Vagina (tissue), 2 donors: ENCODE data around the gene PCNA. TPM values are rescaled to one million over a fixed set of nuclear protein-coding genes. Genes with fewer than 3 reads are reported as not detected.

Experiments
- DNase-seq, 2 donors: peaks; one replicate each; pipeline ENCODE4 v3.0.0-alpha.2; 2017; ENCODE audit errors: extremely low spot score in 2 of 2
- H3K27ac ChIP-seq: fragments of 200-600 bp; sonication (generic); one replicate; pipeline ENCODE4 v1.5.1; 2019
- H3K27me3 ChIP-seq: fragments of 200-600 bp; sonication (generic); one replicate; pipeline ENCODE4 v1.5.1; 2019
- H3K36me3 ChIP-seq, 2 donors: fragments of 200-600 bp; sonication (generic); one replicate each; pipeline ENCODE4 v1.5.1; 2017 to 2019
- H3K4me1 ChIP-seq: fragments of 200-600 bp; sonication (generic); one replicate; pipeline ENCODE4 v1.5.1; 2019
- H3K4me3 ChIP-seq, 2 donors: fragments of 200-600 bp; sonication (generic); 1 replicate in 1 of 2; 2 replicates in 1 of 2; pipeline ENCODE4 v1.5.1; 2016 to 2019
- H3K9me3 ChIP-seq: fragments of 200-600 bp; sonication (generic); one replicate; pipeline ENCODE4 v1.5.1; 2019
- POLR2A ChIP-seq, 2 donors: fragments of 450-650 bp; IDR thresholded peaks; one replicate each; pipeline ENCODE4 v1.6.1; 2017; ENCODE audit warnings: antibody characterized with exemption in 2 of 2, mild to moderate bottlenecking in 2 of 2, moderate library complexity in 2 of 2
- POLR2AphosphoS5 ChIP-seq, 2 donors: sonication (generic); formaldehyde crosslinking; IDR thresholded peaks; one replicate each; pipeline ENCODE4 v1.9.0; 2017; ENCODE audit warnings: antibody characterized with exemption in 2 of 2, mild to moderate bottlenecking in 2 of 2, low read depth in 1 of 2; ENCODE audit not compliant: insufficient read depth in 1 of 2
- intact Hi-C: fragments of 100-400 bp; cut with DNase I; formaldehyde crosslinking; loops from one replicate; pipeline ENCODE4 v1.15.1; 2023
- total RNA-seq: library from RNA; depleted of rRNA; stranded (reverse); fragments of >200 nt; gene quantifications from one replicate; pipeline ENCODE4 v1.2.3, GENCODE V29; 2016
- TF ChIP-seq, protein P1 (sequence below), 3 experiments: fragments of 450-650 bp in 2 of 3; fragments of 200-600 bp in 1 of 3; sonication (generic) in 1 of 3; IDR thresholded peaks; one replicate each; pipeline ENCODE4 v1.5.1; 2017 to 2019; ENCODE audit warnings: antibody characterized with exemption in 3 of 3, mild to moderate bottlenecking in 2 of 3, moderate library complexity in 2 of 3

Gene PCNA
- total RNA-seq, 1 donor from 2014 or later = 42.2 TPM

GRCh38 chr20:5160882-5161281 lies 41.1 kb upstream of the PCNA start:
- Histone ChIP-seq H3K36me3 (no peaks in the 10 kb centered on the region), H3K27me3 (no peaks in the 10 kb centered on the region), H3K4me1 (peaks cover 18% of the 10 kb centered on the region), H3K27ac (no peak overlapping the region), H3K9me3 (no peaks in the 10 kb centered on the region), H3K4me3 (no peak overlapping the region)
- intact Hi-C loops = no loop called here
- DNase-seq = no peak
- no peak for TF ChIP-seq POLR2A (IDR thresholded peaks at IDR 0.05)
- no peak for TF ChIP-seq POLR2AphosphoS5 (IDR thresholded peaks at IDR 0.05; ENCODE audit: insufficient read depth in 1 of 2, low read depth in 1 of 2)
- TF ChIP-seq, protein P1, sequence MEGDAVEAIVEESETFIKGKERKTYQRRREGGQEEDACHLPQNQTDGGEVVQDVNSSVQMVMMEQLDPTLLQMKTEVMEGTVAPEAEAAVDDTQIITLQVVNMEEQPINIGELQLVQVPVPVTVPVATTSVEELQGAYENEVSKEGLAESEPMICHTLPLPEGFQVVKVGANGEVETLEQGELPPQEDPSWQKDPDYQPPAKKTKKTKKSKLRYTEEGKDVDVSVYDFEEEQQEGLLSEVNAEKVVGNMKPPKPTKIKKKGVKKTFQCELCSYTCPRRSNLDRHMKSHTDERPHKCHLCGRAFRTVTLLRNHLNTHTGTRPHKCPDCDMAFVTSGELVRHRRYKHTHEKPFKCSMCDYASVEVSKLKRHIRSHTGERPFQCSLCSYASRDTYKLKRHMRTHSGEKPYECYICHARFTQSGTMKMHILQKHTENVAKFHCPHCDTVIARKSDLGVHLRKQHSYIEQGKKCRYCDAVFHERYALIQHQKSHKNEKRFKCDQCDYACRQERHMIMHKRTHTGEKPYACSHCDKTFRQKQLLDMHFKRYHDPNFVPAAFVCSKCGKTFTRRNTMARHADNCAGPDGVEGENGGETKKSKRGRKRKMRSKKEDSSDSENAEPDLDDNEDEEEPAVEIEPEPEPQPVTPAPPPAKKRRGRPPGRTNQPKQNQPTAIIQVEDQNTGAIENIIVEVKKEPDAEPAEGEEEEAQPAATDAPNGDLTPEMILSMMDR (IDR thresholded peaks at IDR 0.05) = no peak

DNA sequence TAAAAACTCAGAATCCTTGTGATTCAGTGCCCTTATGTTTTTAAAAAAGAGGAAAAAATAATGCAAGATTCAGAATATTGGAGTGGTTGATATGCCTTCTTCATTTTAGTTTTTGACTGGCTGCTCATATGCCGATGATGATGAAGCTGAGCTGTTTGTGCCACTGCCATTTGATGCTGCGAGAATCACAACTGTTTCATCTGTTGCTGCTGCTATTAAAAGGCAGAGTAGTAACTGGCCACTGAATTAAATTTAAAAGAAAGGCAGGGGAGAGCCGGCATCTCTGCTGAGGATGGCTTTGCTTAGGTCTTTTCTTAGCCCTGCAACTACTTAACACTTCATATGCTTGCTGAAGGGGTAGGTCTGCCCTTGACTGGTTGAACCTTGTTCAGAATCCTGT lies 40.2 kb upstream of the PCNA start:
- intact Hi-C loops = no loop called here
- peaks cover 17% of the 10 kb centered on the region for H3K4me1 ChIP-seq
- no peaks in the 10 kb centered on the region for H3K9me3 ChIP-seq
- no peaks in the 10 kb centered on the region for H3K27me3 ChIP-seq
- no peaks in the 10 kb centered on the region for H3K36me3 ChIP-seq
- TF ChIP-seq POLR2A (IDR thresholded peaks at IDR 0.05) (no peak), POLR2AphosphoS5 (IDR thresholded peaks at IDR 0.05; ENCODE audit: insufficient read depth in 1 of 2, low read depth in 1 of 2) (no peak)
- TF ChIP-seq, protein P1 (IDR thresholded peaks at IDR 0.05) = no peak
- DNase-seq = no peak
- no peak overlapping the region for H3K27ac ChIP-seq
- no peak overlapping the region for H3K4me3 ChIP-seq

- Histone ChIP-seq H3K27me3 (no peaks in the 10 kb centered on the region), H3K4me3 (no peak overlapping the region), H3K27ac (no peak overlapping the region), H3K4me1 (peaks cover 24% of the 10 kb centered on the region), H3K9me3 (no peaks in the 10 kb centered on the region), H3K36me3 (no peaks in the 10 kb centered on the region)
- TF ChIP-seq, protein P1 (IDR thresholded peaks at IDR 0.05) = no peak
- no peak for TF ChIP-seq POLR2A (IDR thresholded peaks at IDR 0.05)
- TF ChIP-seq POLR2AphosphoS5 (IDR thresholded peaks at IDR 0.05; ENCODE audit: insufficient read depth in 1 of 2, low read depth in 1 of 2) = no peak
- intact Hi-C loops = no loop called here
- no peak for DNase-seq
Observed at GRCh38 chr20:5156675-5157448, 37.1 kb upstream of the PCNA start.

DNA sequence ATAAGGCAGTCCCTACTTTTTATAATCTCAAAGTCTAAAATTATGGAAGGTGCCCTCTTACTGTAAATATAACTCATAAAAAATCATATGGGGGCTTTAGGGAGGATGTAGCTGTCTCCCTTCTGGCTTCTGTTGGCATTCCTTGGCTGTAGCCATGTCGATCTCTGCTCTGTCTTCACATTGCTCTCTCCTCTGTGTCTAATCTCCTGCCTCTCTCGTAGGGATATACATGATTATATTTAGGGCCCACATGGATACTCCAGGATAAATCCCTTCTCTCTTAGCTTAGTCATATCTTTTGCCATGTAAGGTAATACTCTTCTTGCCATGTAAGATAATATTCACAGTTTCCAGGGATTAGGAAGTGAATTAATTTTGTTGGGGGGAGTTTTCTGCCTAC lies 35.6 kb upstream of the PCNA start:
- Histone ChIP-seq H3K4me1 (peaks cover 31% of the 10 kb centered on the region), H3K27ac (no peak overlapping the region), H3K4me3 (no peak overlapping the region), H3K36me3 (no peaks in the 10 kb centered on the region), H3K27me3 (no peaks in the 10 kb centered on the region), H3K9me3 (no peaks in the 10 kb centered on the region)
- TF ChIP-seq, protein P1 (IDR thresholded peaks at IDR 0.05) = no peak
- no peak for TF ChIP-seq POLR2AphosphoS5 (IDR thresholded peaks at IDR 0.05; ENCODE audit: insufficient read depth in 1 of 2, low read depth in 1 of 2)
- no peak for TF ChIP-seq POLR2A (IDR thresholded peaks at IDR 0.05)
- intact Hi-C loops = no loop called here
- no peak for DNase-seq

DNA sequence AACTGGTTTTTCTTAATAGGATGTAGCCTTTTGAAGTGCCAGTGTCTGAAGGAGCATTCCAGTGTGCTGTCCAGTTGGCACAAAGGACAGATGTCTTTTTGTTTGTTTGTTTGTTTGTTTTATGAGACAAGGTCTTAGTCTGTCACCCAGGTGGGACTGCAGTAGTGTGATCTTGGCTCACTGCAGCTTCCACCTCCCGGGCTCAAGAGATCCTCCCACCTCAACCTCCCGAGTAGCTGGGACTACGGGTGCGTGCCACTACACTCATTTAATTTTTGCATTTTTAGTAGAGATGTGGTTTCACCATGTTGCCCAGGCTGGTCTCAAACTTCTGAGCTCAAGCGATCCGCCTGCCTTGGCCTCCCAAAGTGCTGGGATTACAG lies 34.8 kb upstream of the PCNA start:
- H3K27ac ChIP-seq = no peak overlapping the region

More for the DNA sequence above, 34.8 kb upstream of the PCNA start:
- intact Hi-C loops = no loop called here
- H3K4me1 ChIP-seq = peaks cover 40% of the 10 kb centered on the region
- no peaks in the 10 kb centered on the region for H3K9me3 ChIP-seq
- DNase-seq = no peak
- no peaks in the 10 kb centered on the region for H3K27me3 ChIP-seq
- H3K36me3 ChIP-seq = no peaks in the 10 kb centered on the region
- no peak overlapping the region for H3K4me3 ChIP-seq
- TF ChIP-seq POLR2A (IDR thresholded peaks at IDR 0.05) (no peak), POLR2AphosphoS5 (IDR thresholded peaks at IDR 0.05; ENCODE audit: insufficient read depth in 1 of 2, low read depth in 1 of 2) (no peak)
- TF ChIP-seq, protein P1 (IDR thresholded peaks at IDR 0.05) = no peak
